Stimulated activated naive B cell treated with anti-CD40 and anti-IgM and Interleukin-4, amounts not matched to agents 10 μg/mL and 1 μg/mL and 100 μg/mL, for 72 hours (primary cell): Measurements from ENCODE around the gene DISC1.

ENCODE experiments used
- ATAC-seq, 2 donors: fragments of 150-1000 bp; cut with Tn5 transposase; replicated peaks; 2 replicates each; pipeline ENCODE4 v1.10.0; 2021; ENCODE audit warnings: moderate library complexity in 1 of 2
- DNase-seq: peaks from one replicate; pipeline ENCODE4 v3.0.0; 2021
- H3K27ac Mint-ChIP-seq: one replicate; pipeline ENCODE4 v1.8.0; 2022; ENCODE audit warnings: mild to moderate bottlenecking, mixed read lengths
- H3K27me3 Mint-ChIP-seq, 2 donors: one replicate each; pipeline ENCODE4 v1.8.0; 2022; ENCODE audit warnings: mixed read lengths in 2 of 2
- H3K36me3 Mint-ChIP-seq, 2 donors: one replicate each; pipeline ENCODE4 v1.8.0; 2022; ENCODE audit warnings: mixed read lengths in 2 of 2, mild to moderate bottlenecking in 1 of 2
- H3K4me1 Mint-ChIP-seq, 2 donors: one replicate each; pipeline ENCODE4 v1.8.0; 2022; ENCODE audit warnings: mixed read lengths in 2 of 2, mild to moderate bottlenecking in 1 of 2
- H3K4me3 Mint-ChIP-seq, 2 donors: one replicate each; pipeline ENCODE4 v1.8.0; 2022; ENCODE audit warnings: mild to moderate bottlenecking in 2 of 2, mixed read lengths in 2 of 2, moderate library complexity in 1 of 2
- H3K9me3 Mint-ChIP-seq, 2 donors: one replicate each; pipeline ENCODE4 v1.8.0; 2022; ENCODE audit warnings: mixed read lengths in 2 of 2, mild to moderate bottlenecking in 1 of 2

Gene DISC1

GRCh38 chr1:231694075-231694431 is 67.5 kb downstream of the DISC1 start:
- peaks cover 11 to 15% of the 10 kb centered on the region in 2 donors for H3K4me1 Mint-ChIP-seq
- no peak for DNase-seq

GRCh38 chr1:231694465-231695077 is 68.0 kb downstream of the DISC1 start:
- DNase-seq, result no peak
- Mint-ChIP-seq H3K4me3 (no peak overlapping the region), H3K27me3 (peaks cover 45 to 77% of the 10 kb centered on the region in 2 donors), H3K4me1 (peaks cover 14 to 18% of the 10 kb centered on the region in 2 donors), H3K9me3 (no peaks in the 10 kb centered on the region), H3K27ac (no peak overlapping the region), H3K36me3 (peaks cover 21 to 25% of the 10 kb centered on the region in 2 donors)
- ATAC-seq, result no peak

More at GRCh38 chr1:231694075-231694431, 67.5 kb downstream of the DISC1 start:
- no peak for ATAC-seq
- Mint-ChIP-seq H3K27me3 (peaks cover 42 to 79% of the 10 kb centered on the region in 2 donors), H3K36me3 (peaks cover 21 to 22% of the 10 kb centered on the region in 2 donors), H3K27ac (no peak overlapping the region), H3K9me3 (no peaks in the 10 kb centered on the region), H3K4me3 (no peak overlapping the region)

- ATAC-seq (no peak), DNase-seq (no peak)
- Mint-ChIP-seq H3K4me1 (peaks cover 10 to 13% of the 10 kb centered on the region in 2 donors), H3K36me3 (peaks cover 23 to 28% of the 10 kb centered on the region in 2 donors), H3K9me3 (peaks cover 1 to 2% of the 10 kb centered on the region in 2 donors), H3K27ac (no peak overlapping the region), H3K27me3 (peaks cover 49 to 76% of the 10 kb centered on the region in 2 donors), H3K4me3 (no peak overlapping the region)
Measured at GRCh38 chr1:231695439-231696255, 69.1 kb downstream of the DISC1 start.

- Mint-ChIP-seq H3K27ac (no peak overlapping the region), H3K4me1 (peaks cover 8 to 10% of the 10 kb centered on the region in 2 donors), H3K36me3 (peaks cover 30 to 41% of the 10 kb centered on the region in 2 donors), H3K4me3 (no peak overlapping the region), H3K9me3 (peaks cover 6 to 7% of the 10 kb centered on the region in 2 donors), H3K27me3 (peaks cover 48 to 75% of the 10 kb centered on the region in 2 donors)
- ATAC-seq (no peak), DNase-seq (no peak)
Measured at GRCh38 chr1:231699784-231700183, 73.2 kb downstream of the DISC1 start.

- DNase-seq (no peak), ATAC-seq (no peak)
- H3K4me1 Mint-ChIP-seq, result peaks cover 8 to 10% of the 10 kb centered on the region in 2 donors
- H3K27me3 Mint-ChIP-seq, result peaks cover 38 to 65% of the 10 kb centered on the region in 2 donors
- H3K4me3 Mint-ChIP-seq, result no peak overlapping the region
- H3K27ac Mint-ChIP-seq, result no peak overlapping the region
- peaks cover 21 to 31% of the 10 kb centered on the region in 2 donors for H3K36me3 Mint-ChIP-seq
- peaks cover 6 to 7% of the 10 kb centered on the region in 2 donors for H3K9me3 Mint-ChIP-seq
Measured at GRCh38 chr1:231701306-231701705, 74.7 kb downstream of the DISC1 start.

GRCh38 chr1:231702331-231702730 is 75.7 kb downstream of the DISC1 start:
- H3K27me3 Mint-ChIP-seq, result peaks cover 31 to 57% of the 10 kb centered on the region in 2 donors
- no peak overlapping the region for H3K27ac Mint-ChIP-seq
- ATAC-seq, result no peak
- DNase-seq, result no peak
- peaks cover 6 to 7% of the 10 kb centered on the region in 2 donors for H3K9me3 Mint-ChIP-seq
- no peak overlapping the region for H3K4me3 Mint-ChIP-seq
- peaks cover 16 to 24% of the 10 kb centered on the region in 2 donors for H3K36me3 Mint-ChIP-seq
- H3K4me1 Mint-ChIP-seq, result peaks cover 8 to 10% of the 10 kb centered on the region in 2 donors

- Mint-ChIP-seq H3K27me3 (peaks cover 31 to 59% of the 10 kb centered on the region in 2 donors), H3K36me3 (peaks cover 16 to 24% of the 10 kb centered on the region in 2 donors), H3K9me3 (peaks cover 6 to 7% of the 10 kb centered on the region in 2 donors), H3K27ac (no peak overlapping the region), H3K4me1 (peaks cover 8 to 10% of the 10 kb centered on the region in 2 donors), H3K4me3 (no peak overlapping the region)
- no peak for ATAC-seq
- no peak for DNase-seq
Measured at GRCh38 chr1:231702804-231703203, 76.2 kb downstream of the DISC1 start.

GRCh38 chr1:231705806-231706760 is 79.5 kb downstream of the DISC1 start:
- Mint-ChIP-seq H3K27ac (no peak overlapping the region), H3K4me1 (peaks cover 0 to 1% of the 10 kb centered on the region in 2 donors), H3K4me3 (no peak overlapping the region), H3K27me3 (peaks cover 16 to 34% of the 10 kb centered on the region in 2 donors), H3K9me3 (peaks cover under 1% of the 10 kb centered on the region in 2 donors), H3K36me3 (peaks cover 6 to 17% of the 10 kb centered on the region in 2 donors)
- ATAC-seq (no peak), DNase-seq (no peak)

- Mint-ChIP-seq H3K4me3 (no peak overlapping the region), H3K36me3 (peaks cover 7 to 16% of the 10 kb centered on the region in 2 donors)
Measured at GRCh38 chr1:231706934-231707333, 80.3 kb downstream of the DISC1 start.

GRCh38 chr1:231707407-231707806 is 80.8 kb downstream of the DISC1 start:
- peaks cover 12 to 28% of the 10 kb centered on the region in 2 donors for H3K27me3 Mint-ChIP-seq
- no peak for ATAC-seq
- no peak overlapping the region for H3K27ac Mint-ChIP-seq
- H3K4me1 Mint-ChIP-seq, result peaks cover 0 to 1% of the 10 kb centered on the region in 2 donors
- H3K36me3 Mint-ChIP-seq, result peaks cover 7 to 12% of the 10 kb centered on the region in 2 donors
- DNase-seq, result no peak
- H3K9me3 Mint-ChIP-seq, result no peaks in the 10 kb centered on the region
- no peak overlapping the region for H3K4me3 Mint-ChIP-seq

More at GRCh38 chr1:231706934-231707333, 80.3 kb downstream of the DISC1 start:
- Mint-ChIP-seq H3K27ac (no peak overlapping the region), H3K4me1 (peaks cover 0 to 1% of the 10 kb centered on the region in 2 donors), H3K9me3 (no peaks in the 10 kb centered on the region), H3K27me3 (peaks cover 15 to 32% of the 10 kb centered on the region in 2 donors)
- no peak for DNase-seq
- no peak for ATAC-seq

GRCh38 chr1:231708394-231708793 is 81.8 kb downstream of the DISC1 start:
- Mint-ChIP-seq H3K27ac (no peak overlapping the region), H3K9me3 (peaks cover 8% of the 10 kb centered on the region in 2 donors), H3K36me3 (peaks cover 6 to 8% of the 10 kb centered on the region in 2 donors), H3K4me3 (no peak overlapping the region), H3K4me1 (peaks cover 0 to 1% of the 10 kb centered on the region in 2 donors), H3K27me3 (peaks cover 8 to 23% of the 10 kb centered on the region in 2 donors)
- ATAC-seq (no peak), DNase-seq (no peak)

GRCh38 chr1:231714440-231714839 is 87.8 kb downstream of the DISC1 start:
- ATAC-seq, result no peak
- Mint-ChIP-seq H3K4me1 (peaks cover 0 to 1% of the 10 kb centered on the region in 2 donors), H3K36me3 (peaks cover 5 to 8% of the 10 kb centered on the region in 2 donors), H3K4me3 (no peak overlapping the region), H3K9me3 (peaks cover 8 to 10% of the 10 kb centered on the region in 2 donors), H3K27me3 (peaks cover 4 to 12% of the 10 kb centered on the region in 2 donors), H3K27ac (no peak overlapping the region)
- DNase-seq, result no peak

- Mint-ChIP-seq H3K4me3 (no peak overlapping the region), H3K9me3 (peaks cover 8 to 10% of the 10 kb centered on the region in 2 donors), H3K27ac (no peak overlapping the region), H3K4me1 (peaks cover 7 to 14% of the 10 kb centered on the region in 2 donors), H3K27me3 (peaks cover 4 to 12% of the 10 kb centered on the region in 2 donors), H3K36me3 (peaks cover 5 to 8% of the 10 kb centered on the region in 2 donors)
- DNase-seq (no peak), ATAC-seq (no peak)
Measured at GRCh38 chr1:231715816-231716722, 89.5 kb downstream of the DISC1 start.
